Progenitor cell of endocrine pancreas (in vitro differentiated cells): ENCODE data around the gene PPP1R10. TPM values are rescaled to one million over a fixed set of nuclear protein-coding genes. Genes with fewer than 3 reads are reported as not detected.
A peak's percentile ranks its signal among the peaks of the same experiment; 100 is the strongest.

Experiments used
- DNase-seq: peaks from one replicate; pipeline ENCODE4 v3.0.0; 2021; ENCODE audit warnings: low spot score; ENCODE audit not compliant: unreplicated experiment
- H3K27ac Mint-ChIP-seq: 2 replicates; pipeline ENCODE4 v1.8.0; 2021; ENCODE audit warnings: mild to moderate bottlenecking, moderate library complexity, mixed read lengths
- H3K27me3 Mint-ChIP-seq: 2 replicates; pipeline ENCODE4 v1.8.0; 2021; ENCODE audit warnings: mixed read lengths
- H3K36me3 Mint-ChIP-seq: 2 replicates; pipeline ENCODE4 v1.8.0; 2022; ENCODE audit warnings: mixed read lengths; ENCODE audit not compliant: insufficient read depth
- H3K4me1 Mint-ChIP-seq: 2 replicates; pipeline ENCODE4 v1.8.0; 2021; ENCODE audit warnings: low read depth, mixed read lengths
- H3K4me3 Mint-ChIP-seq: 2 replicates; pipeline ENCODE4 v1.8.0; 2021; ENCODE audit warnings: low read depth, mild to moderate bottlenecking, moderate library complexity, mixed read lengths
- H3K9me3 Mint-ChIP-seq: 2 replicates; pipeline ENCODE4 v1.8.0; 2021; ENCODE audit warnings: low read depth, mixed read lengths
- total RNA-seq: library from RNA; stranded (reverse); gene quantifications from 2 replicates; pipeline ENCODE4 v1.2.1, GENCODE V29; 2021
- TF ChIP-seq, protein P1 (sequence below): fragments of 200-600 bp; sonication (generic); IDR thresholded peaks from one replicate; pipeline ENCODE4 v1.5.0; 2021; ENCODE audit warnings: antibody characterized with exemption, mild to moderate bottlenecking; ENCODE audit not compliant: unreplicated experiment

The PPP1R10 gene
- total RNA-seq, 1 donor from 2014 or later, result 142 TPM

DNA sequence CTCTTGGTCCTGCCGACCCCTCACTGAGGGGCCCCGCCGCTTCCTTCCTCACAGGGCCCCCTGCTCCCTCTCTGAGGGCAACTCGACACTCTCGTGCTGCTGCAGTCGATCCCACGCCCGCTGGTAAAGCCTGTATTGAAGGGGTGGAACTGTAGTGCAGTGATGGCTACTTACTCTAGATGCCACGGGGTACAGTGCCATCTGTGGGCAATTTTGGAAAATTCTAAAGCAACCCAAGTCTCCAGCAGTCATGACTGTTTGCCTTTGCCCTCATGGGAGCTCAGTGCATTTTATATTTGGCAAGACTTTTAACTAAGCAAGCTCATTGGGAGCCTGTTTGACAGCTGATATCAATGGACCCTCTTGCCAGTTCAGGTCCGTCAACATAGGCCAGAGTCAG lies 23.4 kb upstream of the PPP1R10 start:
- Mint-ChIP-seq H3K9me3 (no peaks in the 10 kb centered on the region), H3K36me3 (peaks cover 34% of the 10 kb centered on the region)
- TF ChIP-seq, protein P1, sequence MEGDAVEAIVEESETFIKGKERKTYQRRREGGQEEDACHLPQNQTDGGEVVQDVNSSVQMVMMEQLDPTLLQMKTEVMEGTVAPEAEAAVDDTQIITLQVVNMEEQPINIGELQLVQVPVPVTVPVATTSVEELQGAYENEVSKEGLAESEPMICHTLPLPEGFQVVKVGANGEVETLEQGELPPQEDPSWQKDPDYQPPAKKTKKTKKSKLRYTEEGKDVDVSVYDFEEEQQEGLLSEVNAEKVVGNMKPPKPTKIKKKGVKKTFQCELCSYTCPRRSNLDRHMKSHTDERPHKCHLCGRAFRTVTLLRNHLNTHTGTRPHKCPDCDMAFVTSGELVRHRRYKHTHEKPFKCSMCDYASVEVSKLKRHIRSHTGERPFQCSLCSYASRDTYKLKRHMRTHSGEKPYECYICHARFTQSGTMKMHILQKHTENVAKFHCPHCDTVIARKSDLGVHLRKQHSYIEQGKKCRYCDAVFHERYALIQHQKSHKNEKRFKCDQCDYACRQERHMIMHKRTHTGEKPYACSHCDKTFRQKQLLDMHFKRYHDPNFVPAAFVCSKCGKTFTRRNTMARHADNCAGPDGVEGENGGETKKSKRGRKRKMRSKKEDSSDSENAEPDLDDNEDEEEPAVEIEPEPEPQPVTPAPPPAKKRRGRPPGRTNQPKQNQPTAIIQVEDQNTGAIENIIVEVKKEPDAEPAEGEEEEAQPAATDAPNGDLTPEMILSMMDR, result no peak

DNA sequence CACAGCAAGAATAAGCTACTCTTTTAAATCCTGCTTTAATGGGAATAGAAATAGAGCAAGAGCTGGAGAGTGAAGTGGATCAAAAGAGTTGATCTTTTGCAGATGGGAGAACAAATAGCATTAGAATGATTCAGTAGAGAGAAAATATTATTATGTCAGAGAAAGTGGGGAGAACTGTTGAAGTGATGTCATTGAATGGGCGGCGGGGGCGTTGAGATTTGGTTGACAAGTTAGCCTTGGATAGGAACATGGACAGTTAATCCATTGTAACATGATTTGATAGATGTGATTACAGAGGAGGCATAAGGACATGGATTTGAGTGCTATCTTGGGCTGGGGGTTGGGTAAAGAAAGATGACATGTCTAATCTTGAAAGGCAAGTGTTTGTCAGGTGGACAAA lies 18.8 kb upstream of the PPP1R10 start:
- TF ChIP-seq, protein P1, result no peak
- H3K27ac Mint-ChIP-seq, result no peak overlapping the region
- no peaks in the 10 kb centered on the region for H3K27me3 Mint-ChIP-seq
- H3K9me3 Mint-ChIP-seq, result no peaks in the 10 kb centered on the region
- DNase-seq, result no peak
- H3K36me3 Mint-ChIP-seq, result peaks cover 35% of the 10 kb centered on the region
- no peak overlapping the region for H3K4me3 Mint-ChIP-seq
- no peaks in the 10 kb centered on the region for H3K4me1 Mint-ChIP-seq

More for the DNA sequence above, 23.4 kb upstream of the PPP1R10 start:
- Mint-ChIP-seq H3K27me3 (no peaks in the 10 kb centered on the region), H3K27ac (no peak overlapping the region), H3K4me3 (no peak overlapping the region), H3K4me1 (peaks cover 4% of the 10 kb centered on the region)
- DNase-seq, result no peak

GRCh38 chr6:30626484-30627366 lies 9.7 kb upstream of the PPP1R10 start, which contains the start of gene ATAT1:
Gene ATAT1 (plus strand): TSS chr6:30626874.
- TF ChIP-seq, protein P1, result peak; percentile 48
- H3K4me1 Mint-ChIP-seq, result peaks cover 17% of the 10 kb centered on the region
- peaks cover 20% of the 10 kb centered on the region for H3K36me3 Mint-ChIP-seq
- peak within 1 kb of the TSS; percentile 93 for H3K4me3 Mint-ChIP-seq
- DNase-seq, result peak; percentile 71
- H3K27ac Mint-ChIP-seq, result peak within 1 kb of the TSS; percentile 98
- no peaks in the 10 kb centered on the region for H3K9me3 Mint-ChIP-seq
- no peaks in the 10 kb centered on the region for H3K27me3 Mint-ChIP-seq

DNA sequence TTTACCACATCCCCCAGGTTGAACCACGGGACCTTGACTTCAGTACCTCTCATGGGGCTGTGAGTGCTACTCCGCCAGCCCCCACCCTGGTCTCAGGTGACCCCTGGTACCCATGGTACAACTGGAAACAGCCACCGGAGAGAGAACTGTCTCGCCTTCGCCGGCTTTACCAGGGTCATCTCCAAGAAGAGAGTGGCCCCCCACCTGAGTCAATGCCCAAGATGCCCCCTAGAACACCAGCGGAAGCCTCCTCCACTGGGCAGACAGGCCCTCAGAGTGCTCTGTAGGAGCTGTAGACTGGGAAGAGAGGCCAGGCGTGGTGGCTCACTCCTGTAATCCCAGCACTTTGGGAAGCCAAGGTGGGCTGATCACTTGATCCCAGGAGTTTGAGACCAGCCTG lies 8.5 kb upstream of the PPP1R10 start:
- Mint-ChIP-seq H3K4me3 (peak overlapping the region; percentile 93), H3K9me3 (no peaks in the 10 kb centered on the region), H3K36me3 (peaks cover 13% of the 10 kb centered on the region), H3K4me1 (peaks cover 17% of the 10 kb centered on the region), H3K27me3 (no peaks in the 10 kb centered on the region), H3K27ac (peak overlapping the region; percentile 47)
- TF ChIP-seq, protein P1, result no peak
- DNase-seq, result no peak

DNA sequence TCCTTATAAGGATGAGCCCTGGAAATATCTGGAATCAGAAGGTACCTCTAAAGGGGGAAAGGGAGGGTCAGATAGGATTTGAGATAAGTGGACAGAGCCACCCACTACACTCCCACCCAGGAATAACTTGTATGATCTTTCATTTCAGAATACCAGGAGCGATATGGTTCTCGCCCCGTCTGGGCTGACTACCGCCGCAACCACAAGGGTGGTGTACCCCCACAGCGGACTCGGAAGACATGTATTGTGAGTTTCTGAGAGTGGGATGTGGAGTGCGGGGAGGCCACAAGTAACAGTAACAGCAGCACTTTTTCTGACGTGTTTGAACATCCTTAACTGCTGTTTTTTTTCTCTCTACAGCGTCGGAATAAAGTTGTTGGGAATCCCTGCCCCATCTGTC lies 2.5 kb upstream of the PPP1R10 start:
- Mint-ChIP-seq H3K27ac (no peak overlapping the region), H3K4me1 (peaks cover 10% of the 10 kb centered on the region), H3K27me3 (no peaks in the 10 kb centered on the region), H3K36me3 (peaks cover 23% of the 10 kb centered on the region), H3K9me3 (no peaks in the 10 kb centered on the region), H3K4me3 (no peak overlapping the region)
- DNase-seq, result no peak
- TF ChIP-seq, protein P1, result no peak
